ENCODE data around the gene CCDC27.

GRCh38 chr1:3745590-3746381, 6.5 kb upstream of the CCDC27 start:
- TF ChIP-seq CTCF (IDR thresholded peaks at IDR 0.05) = no peak
- no peak for TF ChIP-seq EZH2 (IDR thresholded peaks at IDR 0.05; ENCODE audit: borderline replicate concordance, insufficient read depth, low read depth, low read length, poor library complexity, severe bottlenecking)
